Iris pigment epithelial cell (primary cell): ENCODE results near the gene F10.
"Not testable (repeated sequence)": the region's sequence is repeated elsewhere in the genome, so short reads cannot be mapped to it uniquely, and the experiment has no call there.

Source experiments
- DNase-seq: peaks from one replicate; pipeline ENCODE4 v3.0.0-alpha.2; 2011; ENCODE audit warnings: low read depth

F10 gene

DNA sequence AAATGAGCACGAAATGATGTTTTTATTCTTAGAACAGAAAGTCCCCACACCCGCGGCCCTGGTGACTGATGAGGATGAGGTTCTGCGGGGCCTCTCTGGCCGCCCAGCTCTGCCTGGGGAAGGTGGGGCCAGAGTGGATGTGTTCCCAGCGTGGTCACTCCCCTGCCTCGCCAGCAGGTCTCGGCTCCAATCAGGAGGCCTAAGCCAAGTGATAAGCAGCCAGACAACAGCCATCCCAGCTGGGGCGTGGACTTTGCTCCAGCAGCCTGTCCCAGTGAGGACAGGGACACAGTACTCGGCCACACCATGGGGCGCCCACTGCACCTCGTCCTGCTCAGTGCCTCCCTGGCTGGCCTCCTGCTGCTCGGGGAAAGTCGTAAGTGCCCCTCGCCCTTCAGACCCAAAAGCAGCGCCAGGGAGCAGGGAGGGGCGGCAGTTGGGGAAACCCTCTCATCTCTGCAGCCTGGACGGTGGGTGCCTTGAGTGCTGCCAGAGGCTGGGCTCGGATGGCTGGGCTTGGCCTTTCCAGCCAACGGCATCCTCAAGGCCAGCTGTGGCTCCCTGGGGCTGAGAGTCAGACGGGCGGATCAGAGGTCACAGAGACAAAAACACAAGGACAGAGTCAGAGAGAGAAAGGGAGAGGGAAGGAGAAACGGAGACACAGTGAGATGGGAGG lies at the start of gene F10:
Gene F10, plus strand, starts transcription at position 250 of the 676 bp plus-strand sequence. Its CDS starts 57 bp downstream, at position 307.
- peak; percentile 87 for DNase-seq

DNA sequence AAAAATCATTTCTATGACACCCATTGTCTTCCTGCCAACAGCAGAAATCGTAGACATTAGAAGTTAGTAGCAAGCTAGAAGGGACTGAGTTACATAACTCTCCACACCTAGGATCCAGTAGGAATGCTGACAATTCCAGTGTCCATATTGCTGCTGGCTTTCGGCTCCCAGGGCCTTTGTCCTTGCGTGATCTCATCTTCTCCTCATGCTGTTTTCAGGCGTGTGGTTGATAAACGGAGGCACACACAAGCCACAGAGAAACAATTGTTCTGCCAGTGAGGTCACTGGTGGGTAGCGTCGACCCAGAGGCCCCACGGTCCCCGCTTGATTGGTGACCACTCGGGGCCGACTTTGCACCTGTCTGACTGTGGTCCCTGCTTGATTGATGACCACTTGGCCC lies 48.7 kb upstream of the F10 start:
- DNase-seq, result no peak

DNA sequence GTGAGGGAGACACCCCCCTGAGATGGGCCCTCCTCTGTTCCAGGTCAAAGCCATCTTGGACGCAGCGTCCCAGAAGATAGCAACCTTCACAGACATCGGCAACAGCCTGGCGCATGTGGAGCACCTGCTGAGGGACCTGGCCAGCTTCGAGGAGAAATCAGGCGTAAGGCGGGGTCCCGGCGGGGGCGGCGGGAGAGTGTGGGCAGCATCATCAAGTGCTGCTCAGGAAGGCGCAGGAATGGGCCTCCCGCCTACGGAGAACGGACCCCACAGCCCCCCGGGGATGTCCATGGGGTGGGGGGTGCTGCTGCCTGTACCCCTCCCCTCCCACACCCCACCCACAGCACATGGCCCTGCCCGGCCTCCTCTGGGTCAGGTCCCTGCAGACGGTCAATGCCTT lies 48.2 kb upstream of the F10 start:
- no peak for DNase-seq

DNA sequence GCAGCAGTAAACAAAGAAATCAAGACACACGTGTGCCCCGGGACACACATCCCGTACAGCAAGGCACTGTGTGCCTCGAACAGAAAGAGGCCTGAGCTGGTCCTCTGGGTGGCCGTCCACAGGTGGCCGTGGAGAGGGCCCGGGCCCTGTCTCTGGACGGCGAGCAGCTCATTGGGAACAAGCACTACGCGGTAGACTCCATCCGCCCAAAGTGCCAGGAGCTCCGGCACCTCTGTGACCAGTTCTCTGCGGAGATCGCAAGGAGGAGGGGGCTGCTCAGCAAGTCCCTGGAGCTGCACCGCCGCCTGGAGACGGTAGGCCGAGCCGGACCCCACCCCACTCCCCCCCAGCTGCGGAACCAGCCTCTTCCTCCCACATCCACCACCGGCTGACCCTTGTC lies 47.7 kb upstream of the F10 start:
- no peak for DNase-seq

DNA sequence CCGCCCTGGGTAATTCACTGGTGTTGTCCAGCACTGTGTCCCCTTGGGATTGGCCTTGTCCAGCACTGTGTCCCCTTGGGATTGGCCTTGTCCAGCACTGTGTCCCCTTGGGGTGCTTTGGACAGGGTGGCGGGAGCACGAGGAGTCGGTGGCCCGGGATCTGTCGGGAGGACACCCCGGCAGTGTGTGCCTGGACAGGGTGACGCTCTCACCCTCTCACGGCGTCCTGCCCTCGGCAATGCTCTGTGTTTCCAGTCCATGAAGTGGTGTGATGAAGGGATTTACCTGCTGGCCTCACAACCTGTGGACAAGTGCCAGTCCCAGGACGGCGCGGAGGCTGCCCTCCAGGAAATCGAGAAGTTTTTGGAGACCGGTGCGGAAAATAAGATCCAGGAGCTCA lies 46.9 kb upstream of the F10 start:
- no peak for DNase-seq

DNA sequence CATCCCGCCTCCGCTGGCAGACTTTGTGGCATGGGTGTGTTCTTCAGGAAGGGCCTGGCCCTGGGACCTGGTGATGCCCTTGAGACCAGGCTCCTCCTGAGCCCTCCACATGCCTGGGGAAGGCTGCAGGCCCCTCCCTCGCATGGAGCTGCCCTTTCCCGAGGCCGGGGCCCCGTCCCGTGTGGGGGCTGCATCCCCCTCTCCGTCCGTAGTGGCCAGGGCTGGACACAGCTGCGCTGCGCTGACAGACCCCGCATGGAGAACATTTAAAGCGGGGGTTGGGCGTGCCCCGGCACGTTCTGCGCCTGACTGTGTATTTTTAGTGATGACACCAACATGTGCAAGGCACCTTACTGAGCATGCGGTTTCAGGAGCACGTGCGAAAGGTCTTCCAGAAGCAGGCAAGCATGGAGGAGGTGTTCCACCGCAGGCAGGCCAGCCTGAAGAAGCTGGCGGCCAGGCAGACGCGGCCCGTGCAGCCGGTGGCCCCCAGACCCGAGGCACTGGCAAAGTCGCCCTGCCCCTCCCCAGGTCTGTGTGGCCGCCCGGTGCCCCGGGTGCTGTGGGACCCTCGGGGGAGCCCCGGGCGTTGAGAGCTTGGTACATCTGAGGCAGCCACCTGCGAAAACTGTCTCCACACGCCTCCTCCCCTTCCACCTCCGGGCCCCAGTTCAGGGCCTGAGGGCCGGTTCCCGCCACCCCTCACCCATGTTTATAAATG lies 45.8 kb upstream of the F10 start:
- DNase-seq, result no peak

DNA sequence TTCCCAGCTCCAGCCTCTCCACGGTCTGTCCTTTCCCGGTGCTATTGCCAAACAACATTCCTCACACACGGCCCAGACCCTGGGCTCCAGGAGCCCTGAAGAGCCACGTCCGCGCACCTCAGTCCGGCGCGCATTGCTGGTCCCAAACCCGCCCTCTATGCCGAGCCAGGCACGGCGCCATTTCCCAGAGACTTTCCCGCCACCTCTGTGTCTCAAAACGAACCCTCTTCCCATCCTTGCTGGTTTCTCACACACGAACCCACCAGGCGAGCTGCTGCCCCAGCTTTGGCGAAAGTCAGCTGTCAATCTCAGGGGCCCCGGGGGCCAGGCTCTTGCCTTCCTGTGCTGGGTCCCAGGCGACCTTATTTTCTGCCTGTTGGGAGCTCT lies 45.0 kb upstream of the F10 start:
- DNase-seq, result no peak

DNA sequence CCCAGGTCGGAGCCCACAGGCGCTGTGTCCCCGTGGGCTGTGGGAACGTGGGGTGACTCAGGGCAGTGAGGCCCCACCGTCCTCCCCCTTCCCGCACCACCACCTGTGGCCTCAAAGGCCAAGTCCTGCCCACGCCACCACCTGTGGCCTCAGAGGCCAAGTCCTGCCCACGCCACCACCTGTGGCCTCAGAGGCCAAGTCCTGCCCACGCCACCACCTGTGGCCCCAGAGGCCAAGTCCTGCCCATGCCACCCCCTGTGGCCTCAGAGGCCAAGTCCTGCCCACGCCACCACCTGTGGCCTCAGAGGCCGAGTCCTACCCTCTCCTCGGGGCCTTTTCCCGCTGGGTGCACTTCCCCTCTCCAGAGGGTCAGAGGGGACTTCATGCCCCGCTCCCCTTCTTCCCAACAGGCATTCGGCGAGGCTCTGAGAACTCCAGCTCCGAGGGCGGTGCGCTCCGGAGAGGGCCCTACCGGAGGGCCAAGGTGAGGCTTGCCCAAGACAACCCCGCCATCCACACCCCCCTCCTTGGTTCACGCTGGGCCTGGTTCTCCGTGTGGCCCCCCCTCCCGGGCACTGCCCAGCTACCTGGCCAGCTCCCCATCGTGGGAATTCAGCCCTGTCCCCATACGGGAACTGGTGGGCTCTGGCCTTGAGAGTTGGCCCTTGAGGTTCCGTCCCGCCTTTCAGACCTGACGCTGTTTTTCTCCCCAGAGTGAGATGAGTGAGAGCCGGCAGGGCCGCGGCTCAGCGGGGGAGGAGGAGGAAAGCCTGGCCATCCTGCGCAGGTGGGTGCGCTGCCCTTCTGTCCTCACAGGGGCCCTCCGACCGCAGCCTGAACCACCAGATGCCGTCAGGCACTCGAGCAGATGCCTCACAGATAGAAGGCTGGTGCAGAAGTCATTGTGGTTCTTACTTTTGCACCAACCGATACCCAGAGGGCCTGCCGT lies 44.4 kb upstream of the F10 start:
- DNase-seq, result no peak

DNA sequence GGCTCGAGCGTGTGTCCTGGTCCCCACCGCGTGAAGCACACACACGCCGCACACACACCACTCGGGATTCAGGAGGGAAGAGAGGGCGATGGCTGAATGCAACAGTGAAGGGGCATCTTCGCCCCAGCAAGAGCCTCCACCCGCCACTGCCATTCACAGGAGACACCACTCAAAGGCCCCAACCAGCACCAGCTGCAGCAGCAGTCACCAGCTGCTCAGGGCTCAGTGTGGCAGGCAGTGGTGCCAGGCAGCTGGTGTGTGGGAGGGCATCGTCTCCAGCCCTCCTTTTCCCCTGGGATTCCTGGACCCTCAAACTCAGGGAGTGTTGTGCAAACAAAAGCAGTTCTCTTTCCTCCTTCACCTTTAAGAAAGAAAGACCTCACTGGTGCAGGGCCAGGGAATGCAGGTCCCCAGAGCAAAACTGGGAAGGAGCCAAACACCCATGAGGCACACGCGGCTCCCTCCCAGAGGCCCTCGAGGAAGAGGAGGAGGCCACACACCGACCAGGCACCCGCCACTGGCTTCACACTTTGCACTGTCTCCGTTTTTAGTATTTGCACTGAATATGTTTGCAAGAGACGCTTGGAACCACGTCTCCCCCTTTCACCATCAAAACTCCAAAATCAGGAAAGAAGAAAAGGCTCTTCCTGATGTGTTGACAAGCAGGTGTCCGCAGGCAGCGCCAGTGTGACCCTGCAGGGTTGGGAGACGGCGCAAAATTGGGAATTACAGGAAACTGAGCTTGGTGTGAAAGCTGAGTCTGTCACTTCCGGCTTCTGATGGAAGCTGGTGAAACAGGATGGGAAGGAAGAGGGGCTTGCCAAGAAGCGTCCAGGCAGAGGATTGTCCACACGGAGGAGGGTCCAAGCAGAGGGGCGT lies 43.5 kb upstream of the F10 start:
- DNase-seq, result no peak

DNA sequence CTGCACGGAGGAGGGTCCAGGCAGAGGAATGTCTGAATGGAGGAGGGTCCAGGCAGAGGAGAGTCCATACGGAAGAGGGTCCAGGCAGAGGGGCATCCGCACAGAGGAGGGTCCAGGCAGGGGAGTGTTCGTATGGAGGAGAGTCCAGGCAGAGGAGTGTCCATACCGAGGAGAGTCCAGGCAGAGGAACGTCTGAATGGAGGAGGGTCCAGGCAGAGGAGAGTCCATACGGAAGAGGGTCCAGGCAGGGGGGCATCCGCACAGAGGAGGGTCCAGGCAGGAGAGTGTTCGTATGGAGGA lies 42.9 kb upstream of the F10 start:
- DNase-seq, result not testable (repeated sequence)

DNA sequence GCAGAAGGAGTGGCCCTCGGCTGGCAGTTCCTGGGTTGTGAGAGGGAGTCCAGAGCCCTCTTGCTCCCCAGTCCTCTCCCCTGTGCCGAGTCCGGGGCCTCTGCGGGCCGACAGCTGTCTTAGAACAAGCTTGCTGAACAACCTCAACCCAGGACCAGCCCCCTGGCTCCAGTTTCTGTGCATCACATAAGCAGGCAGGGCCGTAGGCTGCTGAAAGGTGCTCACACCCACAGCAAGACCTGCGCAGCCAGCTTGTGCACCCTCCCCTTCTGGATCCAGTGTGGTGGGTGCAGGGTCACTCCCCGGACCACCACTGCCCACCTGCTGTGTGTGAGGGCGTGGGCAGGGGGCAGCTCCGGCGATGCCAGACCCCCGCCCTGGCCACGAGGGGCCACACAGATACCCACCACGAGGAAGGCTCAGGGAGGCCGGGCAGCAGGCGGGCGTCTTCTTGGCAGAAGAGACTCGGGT lies 42.2 kb upstream of the F10 start:
- DNase-seq, result no peak

DNA sequence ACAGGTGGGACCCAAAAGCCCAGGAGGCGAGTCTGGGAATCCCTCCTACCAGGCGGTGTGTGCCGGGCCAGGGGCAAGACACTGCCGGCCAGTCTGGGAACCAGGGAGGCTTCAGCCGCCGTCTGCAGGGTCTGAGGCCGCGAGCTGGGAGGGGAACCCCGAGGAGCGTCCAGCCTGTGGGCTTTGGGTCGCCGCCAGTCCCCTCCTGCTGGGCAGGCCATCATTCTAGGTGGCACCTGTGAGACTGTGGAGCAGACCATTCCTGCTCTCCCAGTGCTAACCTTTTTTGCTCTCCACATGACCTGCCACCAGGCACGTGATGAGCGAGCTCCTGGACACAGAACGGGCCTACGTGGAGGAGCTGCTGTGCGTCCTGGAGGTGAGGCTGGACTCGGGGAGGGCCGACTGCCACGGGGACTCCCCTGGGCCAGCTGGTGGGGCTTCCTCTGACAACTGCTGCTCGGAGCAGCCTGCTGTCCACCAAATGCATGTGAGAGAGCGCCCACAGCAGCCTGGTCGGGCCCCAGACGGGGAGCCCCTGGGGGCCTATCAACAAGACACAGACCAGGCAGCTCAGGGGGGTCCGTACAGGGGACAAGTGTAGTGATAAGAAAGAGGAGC lies 41.6 kb upstream of the F10 start:
- DNase-seq, result no peak

DNA sequence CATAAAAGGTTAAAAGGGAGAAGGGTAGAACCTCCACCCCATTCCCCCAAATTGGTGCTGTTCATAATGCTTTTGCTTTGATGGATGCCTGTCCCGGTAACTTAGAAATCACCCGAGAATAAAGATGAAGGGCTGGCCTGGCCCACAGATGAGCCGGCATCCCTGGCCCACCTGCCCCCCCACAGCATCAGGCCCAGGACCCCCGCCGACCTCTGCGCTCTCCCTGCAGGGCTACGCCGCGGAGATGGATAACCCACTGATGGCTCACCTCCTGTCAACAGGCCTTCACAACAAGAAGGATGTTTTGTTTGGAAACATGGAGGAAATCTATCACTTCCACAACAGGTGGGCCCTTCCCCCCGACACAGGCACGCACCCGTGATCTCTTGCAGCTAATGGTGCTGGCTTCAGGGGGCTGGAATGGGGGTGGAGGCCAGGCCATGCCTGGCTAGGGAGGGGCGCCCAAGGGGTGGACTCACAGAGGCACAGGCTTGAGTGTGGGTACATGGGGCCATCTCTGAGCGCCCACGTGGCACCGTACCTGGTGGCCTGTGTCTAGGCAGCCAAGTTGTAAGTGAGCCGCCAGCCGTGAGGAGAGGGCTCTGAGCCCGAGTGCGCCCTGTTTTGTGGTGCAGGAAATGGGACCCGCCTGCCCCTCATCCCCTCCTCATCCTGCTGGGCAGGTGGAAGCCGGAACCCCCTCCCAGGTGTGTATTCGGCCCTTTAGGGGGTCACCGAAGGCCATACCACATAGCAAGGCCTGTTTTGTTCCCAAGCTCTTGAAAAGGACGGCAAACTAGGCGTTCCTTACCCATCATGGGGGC lies 40.2 kb upstream of the F10 start:
- no peak for DNase-seq

DNA sequence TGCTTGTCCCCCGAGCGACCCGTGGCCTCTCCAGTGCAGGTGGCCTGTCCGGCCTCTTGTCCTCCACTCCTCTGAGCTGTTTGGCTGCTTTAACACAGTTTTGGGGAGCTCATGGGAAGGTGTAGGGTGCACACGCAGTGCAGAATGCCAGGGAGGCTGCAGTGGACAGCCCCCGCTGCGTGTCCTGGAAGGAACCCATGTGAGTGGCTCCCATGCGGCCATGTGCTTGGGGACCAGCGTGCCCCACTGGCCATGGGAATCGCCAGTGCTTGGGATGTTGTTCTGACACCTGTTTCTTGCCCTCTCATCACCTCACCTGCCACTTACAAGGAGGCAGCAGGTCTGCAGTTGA lies 39.6 kb upstream of the F10 start:
- no peak for DNase-seq

DNA sequence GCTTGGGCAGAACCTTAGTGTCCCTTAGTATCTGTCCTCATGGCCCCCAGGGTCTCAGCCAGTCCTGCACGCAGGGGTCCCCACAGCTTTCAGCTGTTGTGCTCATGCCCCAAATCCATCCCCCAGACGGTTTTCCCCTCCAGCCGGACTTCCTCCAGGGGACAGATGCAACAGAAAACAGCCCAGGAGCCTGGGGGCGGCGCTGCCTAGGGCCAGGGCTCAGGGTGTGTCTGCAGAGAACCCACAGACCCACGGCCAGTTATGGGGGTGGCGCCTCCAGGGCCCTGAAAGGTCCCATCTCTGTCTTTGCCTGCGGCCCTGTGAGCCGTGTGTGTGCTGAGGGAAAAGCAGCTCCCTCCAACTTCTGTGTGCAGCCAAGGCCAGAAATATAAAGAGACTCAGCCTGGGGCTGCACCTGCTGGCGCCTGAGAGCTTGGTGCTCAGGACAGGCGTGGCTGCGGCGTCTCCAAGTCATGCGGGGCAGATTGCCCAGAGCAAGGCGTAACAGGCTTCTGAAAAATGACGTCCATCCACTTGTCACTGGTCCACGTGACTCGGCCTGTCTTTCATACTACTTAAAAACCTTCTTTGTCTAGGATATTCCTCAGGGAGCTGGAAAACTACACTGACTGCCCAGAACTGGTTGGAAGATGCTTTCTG lies 39.1 kb upstream of the F10 start:
- DNase-seq, result no peak

DNA sequence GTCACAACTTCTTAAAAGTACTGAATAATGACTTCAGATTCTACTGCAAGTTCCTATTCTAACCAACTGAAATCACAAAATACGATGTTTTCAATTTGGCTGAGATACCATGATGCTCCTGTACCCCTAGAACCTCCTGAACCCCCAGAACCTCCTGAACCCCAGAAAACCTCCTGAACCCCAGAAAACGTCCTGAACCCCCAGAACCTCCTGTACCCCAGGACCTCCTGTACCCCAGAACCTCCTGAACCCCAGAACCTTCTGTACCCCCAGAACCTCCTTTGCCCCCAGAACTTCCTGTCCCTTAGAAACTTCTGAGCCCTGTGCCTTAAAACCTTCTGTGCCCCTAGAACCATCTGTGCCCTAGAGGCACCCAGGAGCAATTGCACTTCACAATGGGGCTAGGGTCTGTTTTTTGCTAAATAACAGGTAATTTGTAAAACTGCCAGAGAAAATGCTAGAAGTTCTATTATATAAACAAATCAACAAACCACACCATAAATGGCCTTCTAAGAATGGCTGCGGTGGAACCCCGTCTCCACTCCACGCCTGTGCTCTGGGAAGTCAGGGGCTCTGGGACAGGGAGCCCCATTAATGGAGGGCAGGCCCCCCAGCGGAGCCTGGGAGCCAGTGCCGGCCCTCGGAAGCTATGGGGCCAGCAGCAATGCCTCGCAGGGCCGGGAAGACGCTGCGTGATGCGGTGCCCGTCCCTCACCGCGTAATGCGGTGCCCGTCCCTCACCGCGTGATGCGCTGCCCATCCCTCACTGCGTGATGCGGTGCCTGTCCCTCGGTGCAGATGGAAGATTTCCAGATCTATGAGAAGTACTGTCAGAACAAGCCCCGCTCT lies 38.3 kb upstream of the F10 start:
- DNase-seq, result no peak

DNA sequence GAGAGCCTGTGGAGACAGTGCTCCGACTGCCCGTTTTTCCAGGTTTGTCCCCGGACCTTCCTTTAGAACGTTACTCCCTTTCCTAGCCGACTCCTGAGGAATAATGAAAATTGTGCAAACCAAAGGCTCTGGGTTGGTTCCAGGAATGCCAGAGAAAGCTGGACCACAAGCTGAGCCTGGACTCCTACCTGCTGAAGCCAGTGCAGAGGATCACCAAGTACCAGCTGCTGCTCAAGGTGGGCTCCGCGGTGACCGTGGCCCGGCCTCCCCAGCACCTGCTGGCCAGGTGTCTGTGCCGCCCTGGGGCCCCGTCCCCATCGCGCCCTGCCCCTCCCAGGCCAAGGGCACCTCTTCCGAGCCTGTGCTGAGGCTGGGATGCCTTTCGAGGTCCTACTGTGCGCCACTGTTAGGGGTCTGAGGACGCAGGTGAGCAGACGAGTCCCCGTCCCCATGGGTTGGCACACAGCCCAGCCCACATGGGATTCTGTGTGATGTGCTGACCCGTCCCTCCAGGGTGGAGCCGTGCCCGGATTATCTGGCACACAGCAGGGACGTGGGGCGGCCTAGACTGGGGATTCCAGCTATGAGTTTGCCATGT lies 37.6 kb upstream of the F10 start:
- DNase-seq, result no peak

DNA sequence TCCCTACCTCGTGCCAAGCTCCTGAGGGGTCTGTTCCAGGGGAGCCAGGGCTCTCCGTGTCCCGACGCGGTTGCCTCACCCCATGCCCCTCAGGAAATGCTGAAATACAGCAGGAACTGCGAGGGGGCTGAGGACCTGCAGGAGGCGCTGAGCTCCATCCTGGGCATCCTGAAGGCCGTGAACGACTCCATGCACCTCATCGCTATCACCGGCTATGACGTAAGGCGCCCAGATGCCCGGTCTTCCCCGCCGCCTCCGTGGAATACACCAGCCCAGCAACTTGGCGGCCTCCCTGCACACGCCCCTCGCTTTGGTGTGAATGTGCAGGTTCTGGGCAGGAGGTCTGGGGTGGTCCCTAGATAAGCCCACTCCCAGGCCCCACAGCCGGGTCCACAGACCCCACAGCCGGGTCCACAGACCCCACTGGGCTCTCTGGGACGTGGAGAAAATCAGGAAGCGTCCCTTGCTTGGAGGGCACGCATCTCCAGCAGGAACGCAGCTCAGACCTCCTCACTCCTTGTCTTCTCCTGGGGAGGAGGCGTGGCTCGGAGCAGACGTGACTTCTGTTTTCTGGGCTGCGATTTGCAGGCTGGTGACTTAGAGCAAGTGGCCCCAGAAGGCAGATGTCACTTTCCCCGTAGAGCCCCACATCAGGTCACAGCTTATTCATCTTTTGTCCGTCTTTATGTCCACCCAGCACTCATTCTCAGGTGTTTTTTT lies 36.4 kb upstream of the F10 start:
- no peak for DNase-seq
